Skeletal muscle satellite cell (primary cell): ENCODE measurements around the gene POLE.

Experiments used
- H3K27me3 ChIP-seq: 2 replicates; pipeline ENCODE4 v1.7.0; 2013; ENCODE audit warnings: low read length; ENCODE audit not compliant: control insufficient read depth, insufficient read depth
- H3K36me3 ChIP-seq: 2 replicates; pipeline ENCODE4 v1.7.0; 2013; ENCODE audit warnings: mild to moderate bottlenecking, control low read depth, low read length; ENCODE audit not compliant: insufficient read depth
- H3K4me1 ChIP-seq: 2 replicates; pipeline ENCODE4 v1.7.0; 2013; ENCODE audit warnings: low read length; ENCODE audit not compliant: control insufficient read depth, insufficient read depth
- H3K4me2 ChIP-seq: 2 replicates; pipeline ENCODE4 v1.7.0; 2013; ENCODE audit warnings: mild to moderate bottlenecking, low read length
- H3K4me3 ChIP-seq: 2 replicates; pipeline ENCODE4 v1.7.0; 2013; ENCODE audit warnings: low read length
- H3K9ac ChIP-seq: 2 replicates; pipeline ENCODE4 v1.7.0; 2013; ENCODE audit warnings: mild to moderate bottlenecking, low read depth, low read length, moderate library complexity
- H3K9me3 ChIP-seq: replicated peaks from 2 replicates; pipeline ENCODE4 v1.7.0; 2013; ENCODE audit warnings: mild to moderate bottlenecking, control low read depth, low read length

POLE gene

DNA sequence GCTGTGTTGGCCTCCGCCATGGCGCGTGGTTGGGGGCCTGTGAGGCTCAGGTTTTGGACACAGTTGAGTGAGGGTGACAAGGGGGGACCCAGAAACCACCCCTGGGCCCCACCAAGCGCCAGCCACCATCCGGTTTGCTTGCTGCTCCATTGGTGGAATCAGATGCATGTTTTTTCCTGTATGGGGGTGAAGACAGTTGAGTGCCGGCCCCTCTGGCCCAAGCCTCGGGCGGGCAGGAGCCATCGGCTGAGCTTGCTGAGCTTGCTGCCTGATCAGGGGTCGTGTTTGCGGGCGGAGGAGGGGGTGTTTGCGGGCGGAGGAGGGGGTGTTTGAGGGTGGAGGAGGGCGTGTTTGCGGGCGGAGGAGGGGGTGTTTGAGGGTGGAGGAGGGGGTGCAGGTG is 29.9 kb upstream of the POLE start:
- peaks cover 54% of the 10 kb centered on the region for H3K36me3 ChIP-seq
- no peak overlapping the region for H3K9ac ChIP-seq

DNA sequence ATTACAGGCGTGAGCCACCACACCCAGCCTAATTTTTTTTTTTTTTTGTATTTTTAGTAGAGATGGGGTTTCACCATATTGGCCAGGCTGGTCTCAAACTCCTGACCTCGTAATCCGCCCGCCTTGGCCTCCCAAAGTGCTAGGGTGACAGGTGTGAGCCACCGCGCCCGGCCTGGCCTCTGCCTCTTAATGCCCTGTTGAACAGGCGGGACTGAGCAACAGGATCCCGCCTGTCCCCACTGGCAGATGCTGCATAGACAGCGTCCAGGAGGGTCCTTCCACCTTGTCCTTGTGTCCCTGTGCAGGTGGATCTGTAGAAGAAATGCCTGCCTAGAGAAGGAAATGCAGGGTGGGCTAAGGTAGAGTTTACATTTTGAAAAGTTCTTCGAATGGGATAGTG is 29.2 kb upstream of the POLE start:
- H3K4me3 ChIP-seq = no peak overlapping the region
- peaks cover 50% of the 10 kb centered on the region for H3K36me3 ChIP-seq
- H3K4me2 ChIP-seq = no peak overlapping the region
- H3K27me3 ChIP-seq = no peaks in the 10 kb centered on the region
- H3K9me3 ChIP-seq = no peaks in the 10 kb centered on the region
- H3K4me1 ChIP-seq = peaks cover 7% of the 10 kb centered on the region
- no peak overlapping the region for H3K9ac ChIP-seq

More for the DNA sequence above, 29.9 kb upstream of the POLE start:
- Histone ChIP-seq H3K4me3 (no peak overlapping the region), H3K4me2 (no peak overlapping the region), H3K27me3 (no peaks in the 10 kb centered on the region), H3K4me1 (peaks cover 3% of the 10 kb centered on the region), H3K9me3 (no peaks in the 10 kb centered on the region)

DNA sequence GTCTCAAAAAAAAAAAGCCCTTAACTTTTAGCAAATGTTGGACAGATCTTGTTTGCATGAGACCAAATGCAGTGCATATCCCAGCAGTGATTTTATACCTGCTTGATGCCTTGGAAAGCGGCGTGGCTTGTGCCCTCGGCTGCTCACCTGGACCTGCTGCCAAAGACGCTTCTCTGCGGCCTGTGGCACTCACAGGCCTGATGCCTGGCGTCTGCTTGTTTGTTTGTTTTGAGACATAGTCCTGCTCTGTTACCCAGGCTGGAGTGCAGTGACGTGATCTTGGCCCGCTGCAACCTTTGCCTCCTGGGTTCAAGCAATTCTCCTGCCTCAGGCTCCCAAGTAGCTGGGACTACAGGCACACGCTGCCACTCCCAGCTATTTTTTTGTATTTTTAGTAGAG is 28.7 kb upstream of the POLE start:
- Histone ChIP-seq H3K27me3 (no peaks in the 10 kb centered on the region), H3K4me3 (no peak overlapping the region), H3K9me3 (no peaks in the 10 kb centered on the region), H3K4me1 (peaks cover 7% of the 10 kb centered on the region), H3K9ac (no peak overlapping the region), H3K36me3 (peaks cover 46% of the 10 kb centered on the region), H3K4me2 (no peak overlapping the region)

- Histone ChIP-seq H3K4me1 (peaks cover 7% of the 10 kb centered on the region), H3K4me3 (no peak overlapping the region), H3K27me3 (no peaks in the 10 kb centered on the region), H3K36me3 (peaks cover 24% of the 10 kb centered on the region), H3K9ac (no peak overlapping the region), H3K4me2 (no peak overlapping the region), H3K9me3 (no peaks in the 10 kb centered on the region)
These were observed 26.0 kb upstream of the POLE start for GRCh38 chr12:132713123-132713522.

DNA sequence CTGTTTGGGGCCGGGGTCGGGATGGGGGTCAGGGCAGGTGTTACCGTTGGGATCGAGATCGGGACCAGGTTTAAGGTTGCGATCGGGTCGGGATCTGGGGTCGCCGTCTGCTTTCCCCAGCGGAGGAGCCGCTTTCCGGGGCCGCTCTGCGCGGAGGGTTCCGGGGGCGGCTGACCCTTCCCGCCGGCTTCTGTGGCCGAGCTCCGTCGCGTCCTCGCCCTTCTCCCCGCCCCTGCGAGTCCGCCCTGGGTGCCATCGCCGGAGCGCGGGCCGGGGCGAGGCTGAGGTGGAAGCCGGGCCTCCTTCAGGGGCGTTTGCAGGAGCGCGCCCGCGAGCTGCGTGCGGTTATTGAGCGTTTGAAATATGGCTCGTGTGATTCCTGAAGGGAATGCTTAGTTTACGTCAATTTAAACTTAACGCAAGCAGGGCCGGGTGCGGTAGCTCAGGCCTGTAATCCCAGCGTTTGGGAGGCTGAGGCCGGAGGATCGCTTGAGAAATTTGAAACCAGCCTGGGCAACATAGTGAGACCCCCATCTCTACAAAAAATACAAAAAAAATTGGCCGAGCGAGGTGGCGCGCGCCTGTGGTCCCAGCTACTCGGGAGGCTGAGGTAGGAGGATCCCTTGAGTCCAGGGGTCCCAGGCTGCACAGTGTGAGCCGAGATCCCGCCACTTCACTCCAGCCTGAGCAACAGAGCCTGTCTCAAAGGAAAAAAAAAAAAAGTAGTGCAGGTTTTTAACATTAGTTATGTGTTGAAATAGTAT is 24.1 kb upstream of the POLE start:
- peak overlapping the region; percentile 100 for H3K4me3 ChIP-seq
- H3K9ac ChIP-seq = peak overlapping the region; percentile 90
- H3K4me2 ChIP-seq = peak overlapping the region; percentile 99
- H3K9me3 ChIP-seq = no peaks in the 10 kb centered on the region
- H3K27me3 ChIP-seq = no peaks in the 10 kb centered on the region
- peaks cover 7% of the 10 kb centered on the region for H3K4me1 ChIP-seq
- H3K36me3 ChIP-seq = peaks cover 10% of the 10 kb centered on the region

GRCh38 chr12:132710405-132711079 is 23.4 kb upstream of the POLE start, which contains the start of gene PGAM5:
Gene PGAM5, plus strand, starts transcription at chr12:132710842. Its CDS starts 35 bp downstream, at chr12:132710877.
- H3K27me3 ChIP-seq = no peaks in the 10 kb centered on the region
- H3K4me2 ChIP-seq = peak within 1 kb of the TSS; percentile 99
- H3K9me3 ChIP-seq = no peaks in the 10 kb centered on the region
- peak within 1 kb of the TSS; percentile 100 for H3K4me3 ChIP-seq
- H3K9ac ChIP-seq = peak within 1 kb of the TSS; percentile 90
- H3K4me1 ChIP-seq = peaks cover 7% of the 10 kb centered on the region
- peaks cover 7% of the 10 kb centered on the region for H3K36me3 ChIP-seq

DNA sequence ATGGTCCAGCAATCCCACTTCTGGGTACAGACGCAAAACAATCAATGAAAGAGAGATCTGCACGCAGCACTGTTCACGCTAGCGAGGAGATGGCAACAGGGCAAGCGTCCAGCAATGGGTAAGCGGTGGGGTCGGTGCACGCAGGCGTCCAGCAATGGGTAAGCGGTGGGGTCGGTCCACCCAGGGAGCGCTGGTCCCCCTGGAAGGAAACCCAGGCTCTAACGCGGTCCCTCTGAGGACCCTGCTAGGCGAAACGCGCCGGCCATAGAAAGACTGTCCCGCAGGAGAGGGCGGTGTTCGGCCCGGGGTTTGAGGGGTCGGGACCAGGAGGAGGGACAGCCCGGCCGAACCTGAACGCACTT is 22.9 kb upstream of the POLE start:
- peak overlapping the region; percentile 100 for H3K4me3 ChIP-seq
- H3K9me3 ChIP-seq = no peaks in the 10 kb centered on the region
- peak overlapping the region; percentile 90 for H3K9ac ChIP-seq
- no peaks in the 10 kb centered on the region for H3K27me3 ChIP-seq
- peaks cover 7% of the 10 kb centered on the region for H3K36me3 ChIP-seq
- peaks cover 7% of the 10 kb centered on the region for H3K4me1 ChIP-seq
- H3K4me2 ChIP-seq = peak overlapping the region; percentile 99

DNA sequence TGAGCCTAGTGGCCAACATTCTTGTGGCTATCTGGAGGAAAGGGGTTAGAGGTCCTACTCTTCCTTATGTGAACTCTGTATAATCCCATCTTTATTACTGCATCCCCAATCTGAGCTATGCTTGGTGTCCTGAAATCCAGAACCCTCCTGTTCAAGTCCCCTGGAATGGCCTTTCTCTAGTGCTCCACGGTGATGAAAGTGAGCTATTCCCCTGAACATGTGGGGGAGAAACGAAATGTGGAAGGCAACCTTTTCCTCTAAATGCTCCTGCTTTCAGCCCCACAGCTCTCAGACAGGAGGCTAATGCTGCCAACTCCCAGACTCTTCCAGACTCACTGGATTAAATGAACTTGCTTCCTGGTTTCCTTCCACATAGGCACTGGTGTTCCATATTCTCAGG is 21.0 kb upstream of the POLE start:
- Histone ChIP-seq H3K9me3 (no peaks in the 10 kb centered on the region), H3K4me3 (no peak overlapping the region), H3K36me3 (peaks cover 5% of the 10 kb centered on the region), H3K4me1 (peaks cover 7% of the 10 kb centered on the region), H3K4me2 (no peak overlapping the region), H3K9ac (no peak overlapping the region), H3K27me3 (no peaks in the 10 kb centered on the region)

GRCh38 chr12:132707241-132707640 is 20.1 kb upstream of the POLE start:
- H3K4me2 ChIP-seq = no peak overlapping the region
- no peaks in the 10 kb centered on the region for H3K9me3 ChIP-seq
- peaks cover 7% of the 10 kb centered on the region for H3K4me1 ChIP-seq
- no peak overlapping the region for H3K9ac ChIP-seq
- no peaks in the 10 kb centered on the region for H3K27me3 ChIP-seq
- peaks cover 5% of the 10 kb centered on the region for H3K36me3 ChIP-seq
- H3K4me3 ChIP-seq = no peak overlapping the region

- H3K4me2 ChIP-seq = no peak overlapping the region
- H3K27me3 ChIP-seq = no peaks in the 10 kb centered on the region
- H3K9me3 ChIP-seq = no peaks in the 10 kb centered on the region
- H3K4me3 ChIP-seq = no peak overlapping the region
- no peak overlapping the region for H3K9ac ChIP-seq
- H3K4me1 ChIP-seq = peaks cover 8% of the 10 kb centered on the region
- H3K36me3 ChIP-seq = peaks cover 12% of the 10 kb centered on the region
These were observed 16.5 kb upstream of the POLE start for GRCh38 chr12:132703641-132704040.

DNA sequence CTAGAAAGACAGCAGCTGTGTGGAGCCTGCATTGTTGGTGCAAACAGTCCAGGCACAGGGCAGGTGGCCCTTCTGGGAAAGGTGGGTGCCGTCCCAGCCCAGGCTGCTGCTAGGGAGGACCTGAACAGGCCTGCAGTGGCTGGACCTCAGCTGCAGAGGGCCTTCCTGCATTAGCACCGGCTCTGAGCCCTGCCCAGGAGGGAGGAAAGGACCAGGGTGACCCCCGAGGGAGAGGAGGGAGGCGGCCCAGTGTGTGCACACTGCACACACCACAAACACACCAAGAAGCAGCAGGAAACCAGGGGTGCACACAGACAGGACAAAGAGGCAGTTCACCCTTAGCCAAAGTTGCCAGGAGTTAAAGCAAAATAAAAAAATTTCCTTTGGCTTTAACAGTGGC is 15.5 kb upstream of the POLE start:
- peaks cover 12% of the 10 kb centered on the region for H3K36me3 ChIP-seq
- H3K4me3 ChIP-seq = no peak overlapping the region
- peaks cover 8% of the 10 kb centered on the region for H3K4me1 ChIP-seq
- no peak overlapping the region for H3K9ac ChIP-seq
- no peak overlapping the region for H3K4me2 ChIP-seq
- H3K27me3 ChIP-seq = no peaks in the 10 kb centered on the region
- no peaks in the 10 kb centered on the region for H3K9me3 ChIP-seq
